KOPT-K1 (cell line): Measurements from ENCODE around the gene USP35.
A peak's percentile ranks its signal among the peaks of the same experiment; 100 is the strongest.

Experiments
- H3K27ac ChIP-seq: fragments of 200-600 bp; sonication (generic); 2 replicates; pipeline ENCODE4 v1.5.1; 2016; ENCODE audit warnings: antibody characterized with exemption, mild to moderate bottlenecking, low read depth, low read length; ENCODE audit not compliant: poor library complexity, severe bottlenecking
- H3K36me3 ChIP-seq: fragments of 200-600 bp; sonication (generic); 2 replicates; pipeline ENCODE4 v1.5.1; 2017; ENCODE audit warnings: antibody characterized with exemption, mild to moderate bottlenecking, low read length, moderate library complexity; ENCODE audit not compliant: insufficient read depth
- H3K9me3 ChIP-seq: fragments of 200-600 bp; sonication (generic); 2 replicates; pipeline ENCODE4 v1.5.1; 2017; ENCODE audit warnings: antibody characterized with exemption, low read length, mild to moderate bottlenecking; ENCODE audit not compliant: insufficient read depth, poor library complexity, severe bottlenecking

The USP35 gene

GRCh38 chr11:78244546-78245255 is 56.0 kb downstream of the USP35 start:
- Histone ChIP-seq H3K9me3 (peaks cover 10% of the 10 kb centered on the region), H3K36me3 (peaks cover 100% of the 10 kb centered on the region), H3K27ac (peak overlapping the region; percentile 19)

DNA sequence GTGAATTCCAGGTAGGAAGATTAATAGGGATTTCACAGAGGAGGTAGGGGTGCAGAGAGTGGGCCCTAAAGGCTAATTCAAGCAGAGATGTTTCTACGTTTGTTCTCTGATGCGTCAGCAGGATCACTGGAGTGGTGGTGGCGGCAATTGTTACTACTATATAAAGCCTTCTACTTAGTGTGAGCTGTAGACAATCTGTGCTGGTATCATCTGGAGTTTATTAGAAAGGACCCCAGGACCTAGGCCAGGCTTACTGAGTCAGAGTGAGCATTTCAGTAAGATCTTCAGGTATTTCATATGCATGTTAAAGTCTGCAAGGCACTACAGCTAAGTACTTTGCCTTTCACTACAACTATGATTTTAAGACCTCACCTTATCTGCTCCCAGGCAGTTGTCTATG is 59.5 kb downstream of the USP35 start:
- H3K9me3 ChIP-seq: no peaks in the 10 kb centered on the region
- H3K36me3 ChIP-seq: peaks cover 100% of the 10 kb centered on the region
- H3K27ac ChIP-seq: no peak overlapping the region

- peaks cover 100% of the 10 kb centered on the region for H3K36me3 ChIP-seq
- H3K9me3 ChIP-seq: no peaks in the 10 kb centered on the region
- no peak overlapping the region for H3K27ac ChIP-seq
These were observed 60.2 kb downstream of the USP35 start for GRCh38 chr11:78248903-78249302.

GRCh38 chr11:78250099-78250498 is 61.4 kb downstream of the USP35 start:
- Histone ChIP-seq H3K36me3 (peaks cover 100% of the 10 kb centered on the region), H3K9me3 (no peaks in the 10 kb centered on the region), H3K27ac (no peak overlapping the region)

GRCh38 chr11:78251083-78251775 is 62.5 kb downstream of the USP35 start:
- H3K9me3 ChIP-seq: no peaks in the 10 kb centered on the region
- no peak overlapping the region for H3K27ac ChIP-seq
- H3K36me3 ChIP-seq: peaks cover 100% of the 10 kb centered on the region

- Histone ChIP-seq H3K27ac (no peak overlapping the region), H3K36me3 (peaks cover 100% of the 10 kb centered on the region), H3K9me3 (no peaks in the 10 kb centered on the region)
These were observed 65.1 kb downstream of the USP35 start for GRCh38 chr11:78253797-78254196.

GRCh38 chr11:78254268-78254667 is 65.5 kb downstream of the USP35 start:
- Histone ChIP-seq H3K36me3 (peaks cover 100% of the 10 kb centered on the region), H3K9me3 (no peaks in the 10 kb centered on the region), H3K27ac (no peak overlapping the region)

DNA sequence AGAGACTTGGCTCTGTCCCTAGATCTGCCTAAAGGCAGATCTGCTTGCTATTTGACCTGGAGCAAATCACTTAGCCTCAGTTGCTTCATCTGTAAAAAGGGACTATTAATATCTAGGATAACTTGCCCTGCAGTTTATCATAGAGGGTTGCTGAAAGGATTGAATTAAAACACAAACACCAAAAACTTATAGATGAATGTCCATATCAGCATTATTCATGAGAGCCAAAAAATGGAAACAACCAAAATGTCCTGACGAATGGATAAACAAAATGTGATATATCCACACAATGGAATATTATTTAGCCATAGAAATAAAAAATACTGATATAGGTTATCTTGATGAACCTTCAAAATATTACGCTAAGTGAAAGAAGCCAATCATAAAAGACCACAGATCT is 67.2 kb downstream of the USP35 start:
- Histone ChIP-seq H3K27ac (no peak overlapping the region), H3K9me3 (no peaks in the 10 kb centered on the region), H3K36me3 (peaks cover 100% of the 10 kb centered on the region)

- Histone ChIP-seq H3K36me3 (peaks cover 100% of the 10 kb centered on the region), H3K27ac (no peak overlapping the region), H3K9me3 (no peaks in the 10 kb centered on the region)
These were observed 68.2 kb downstream of the USP35 start for GRCh38 chr11:78256962-78257361.

GRCh38 chr11:78257654-78258053 is 68.9 kb downstream of the USP35 start:
- Histone ChIP-seq H3K27ac (peak overlapping the region; percentile 6), H3K9me3 (no peaks in the 10 kb centered on the region), H3K36me3 (peaks cover 100% of the 10 kb centered on the region)

GRCh38 chr11:78259777-78260487 is 71.2 kb downstream of the USP35 start:
- Histone ChIP-seq H3K36me3 (peaks cover 100% of the 10 kb centered on the region), H3K27ac (peak overlapping the region; percentile 8), H3K9me3 (no peaks in the 10 kb centered on the region)

DNA sequence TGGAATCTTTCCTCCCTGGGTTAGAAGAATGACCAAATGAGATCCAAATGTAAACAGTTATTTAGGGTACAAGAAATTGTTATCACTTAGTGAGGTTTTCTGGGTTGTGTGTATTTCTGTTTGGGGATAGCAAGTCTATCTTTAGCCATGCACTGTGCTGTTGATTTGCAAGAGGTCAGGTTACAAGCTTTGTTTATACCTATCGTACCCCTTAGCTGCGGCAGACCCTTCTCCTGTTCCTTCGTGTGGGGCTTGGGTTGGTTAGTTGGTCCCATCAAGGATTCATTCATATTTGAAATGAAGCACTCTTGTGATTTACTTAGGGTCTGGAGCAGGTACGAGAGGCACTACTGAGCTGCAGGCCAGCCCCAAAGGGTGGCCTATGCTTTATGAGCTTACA is 72.6 kb downstream of the USP35 start:
- peak overlapping the region; percentile 14 for H3K27ac ChIP-seq
- peaks cover 100% of the 10 kb centered on the region for H3K36me3 ChIP-seq
- H3K9me3 ChIP-seq: no peaks in the 10 kb centered on the region

- no peaks in the 10 kb centered on the region for H3K9me3 ChIP-seq
- H3K27ac ChIP-seq: peak overlapping the region; percentile 25
- H3K36me3 ChIP-seq: peaks cover 100% of the 10 kb centered on the region
These were observed 73.1 kb downstream of the USP35 start for GRCh38 chr11:78261828-78262227.

DNA sequence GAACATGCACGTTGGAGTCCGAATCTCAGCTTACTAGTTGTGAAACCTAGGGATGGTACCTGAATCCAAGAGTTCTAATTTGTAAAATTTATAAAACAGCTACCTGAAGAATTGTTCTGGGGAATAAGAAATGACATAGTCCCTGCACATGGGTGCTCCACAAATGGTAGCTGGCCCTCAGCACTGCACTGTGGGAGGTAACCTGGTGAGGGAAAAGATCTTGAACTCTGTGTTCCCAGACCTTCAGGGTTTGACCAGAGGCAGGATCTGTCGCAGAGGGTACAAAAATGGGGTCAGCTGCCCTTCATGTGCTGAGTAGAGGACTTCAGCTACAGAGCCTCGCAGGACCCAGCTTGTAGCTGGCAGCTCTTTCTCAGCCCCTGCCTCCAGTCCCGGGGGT is 73.5 kb downstream of the USP35 start:
- Histone ChIP-seq H3K27ac (peak overlapping the region; percentile 25), H3K36me3 (peaks cover 100% of the 10 kb centered on the region), H3K9me3 (no peaks in the 10 kb centered on the region)

GRCh38 chr11:78262691-78263090 is 74.0 kb downstream of the USP35 start:
- H3K9me3 ChIP-seq: no peaks in the 10 kb centered on the region
- H3K27ac ChIP-seq: peak overlapping the region; percentile 25

More at GRCh38 chr11:78262691-78263090, 74.0 kb downstream of the USP35 start:
- H3K36me3 ChIP-seq: peaks cover 100% of the 10 kb centered on the region
